Measurements from ENCODE around the gene JAK2.

DNA sequence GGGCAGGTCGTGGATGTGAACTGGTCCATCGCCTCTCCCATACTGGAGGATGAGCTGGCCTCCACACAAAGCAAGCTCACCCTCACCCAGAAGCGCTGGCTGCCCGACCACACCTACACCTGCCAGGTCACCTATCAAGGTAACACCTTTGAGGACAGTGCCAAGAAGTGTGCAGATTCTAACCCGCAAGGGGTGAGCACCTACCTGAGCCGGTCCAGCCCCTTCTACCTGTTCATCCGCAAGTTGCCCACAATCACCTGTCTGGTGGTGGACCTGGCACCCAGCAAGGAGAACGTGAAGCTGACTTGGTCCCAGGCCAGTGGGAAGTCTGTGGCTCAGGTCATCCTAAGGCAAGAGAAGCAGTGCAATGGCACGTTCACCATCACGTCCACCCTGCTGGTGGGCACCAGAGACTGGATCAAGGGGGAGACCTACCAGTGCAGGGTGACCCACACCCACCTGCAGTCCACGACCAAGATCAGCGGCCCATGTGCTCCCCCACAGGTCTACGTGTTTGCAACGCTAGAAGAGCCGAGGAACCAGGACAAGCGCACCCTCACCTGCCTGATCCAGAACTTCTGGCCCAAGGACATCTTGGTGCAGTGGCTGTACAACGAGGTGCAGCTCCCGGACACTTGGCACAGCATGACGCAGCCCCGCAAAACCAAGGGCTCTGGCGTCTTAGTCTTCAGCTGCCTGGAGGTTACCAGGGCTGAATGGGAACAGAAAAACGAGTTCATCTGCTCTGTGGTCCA is 129.1 kb downstream of the JAK2 start:
- TF ChIP-seq, protein P1, sequence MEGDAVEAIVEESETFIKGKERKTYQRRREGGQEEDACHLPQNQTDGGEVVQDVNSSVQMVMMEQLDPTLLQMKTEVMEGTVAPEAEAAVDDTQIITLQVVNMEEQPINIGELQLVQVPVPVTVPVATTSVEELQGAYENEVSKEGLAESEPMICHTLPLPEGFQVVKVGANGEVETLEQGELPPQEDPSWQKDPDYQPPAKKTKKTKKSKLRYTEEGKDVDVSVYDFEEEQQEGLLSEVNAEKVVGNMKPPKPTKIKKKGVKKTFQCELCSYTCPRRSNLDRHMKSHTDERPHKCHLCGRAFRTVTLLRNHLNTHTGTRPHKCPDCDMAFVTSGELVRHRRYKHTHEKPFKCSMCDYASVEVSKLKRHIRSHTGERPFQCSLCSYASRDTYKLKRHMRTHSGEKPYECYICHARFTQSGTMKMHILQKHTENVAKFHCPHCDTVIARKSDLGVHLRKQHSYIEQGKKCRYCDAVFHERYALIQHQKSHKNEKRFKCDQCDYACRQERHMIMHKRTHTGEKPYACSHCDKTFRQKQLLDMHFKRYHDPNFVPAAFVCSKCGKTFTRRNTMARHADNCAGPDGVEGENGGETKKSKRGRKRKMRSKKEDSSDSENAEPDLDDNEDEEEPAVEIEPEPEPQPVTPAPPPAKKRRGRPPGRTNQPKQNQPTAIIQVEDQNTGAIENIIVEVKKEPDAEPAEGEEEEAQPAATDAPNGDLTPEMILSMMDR (IDR thresholded peaks at IDR 0.05) = no peak
- no peak for TF ChIP-seq POLR2A (IDR thresholded peaks at IDR 0.05)

All from esophagus squamous epithelium (tissue), 4 donors.